ENCODE results near the gene PAK5.

Gene PAK5

DNA sequence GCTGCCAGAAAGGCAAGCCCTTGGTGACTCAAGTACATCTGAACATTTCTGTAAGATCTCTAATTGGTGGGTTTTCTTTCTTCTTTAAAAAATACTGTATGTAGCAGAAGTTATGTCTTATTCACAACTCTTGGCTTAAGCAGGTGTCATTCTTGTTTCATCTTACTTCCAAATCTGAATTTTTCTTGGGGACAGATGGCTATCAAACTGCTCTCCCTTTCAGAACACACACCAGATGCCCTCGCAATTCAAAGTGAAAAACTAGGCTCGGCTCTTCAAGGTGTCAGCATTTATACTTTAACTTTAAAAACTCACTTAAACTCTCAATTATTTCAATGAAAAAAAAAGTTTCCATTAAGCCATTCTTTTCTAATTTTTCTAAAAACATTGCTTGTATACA lies 49.7 kb downstream of the PAK5 start:
- DNase-seq (ENCODE audit: low read depth): no peak

DNA sequence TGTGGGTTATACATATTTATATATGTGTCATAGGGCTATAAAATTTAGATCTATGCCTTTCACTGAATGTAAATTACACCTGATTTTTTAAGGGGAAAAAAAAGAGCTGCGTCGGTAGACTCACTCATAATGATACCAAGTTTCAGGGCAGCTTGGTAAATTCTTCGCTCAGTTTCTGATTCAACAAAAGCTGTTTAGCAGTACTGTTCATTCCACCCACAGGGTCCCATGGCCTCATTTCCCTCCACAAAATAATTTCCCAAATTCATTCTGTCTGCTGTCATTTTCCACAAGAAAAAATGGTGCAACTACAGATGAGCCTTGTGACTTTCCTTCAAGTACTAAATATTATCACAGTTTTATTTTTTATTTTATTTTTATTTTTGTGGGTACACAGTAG lies 63.7 kb downstream of the PAK5 start:
- no peak for DNase-seq (ENCODE audit: low read depth)

- no peak for DNase-seq (ENCODE audit: low read depth)
Observed at GRCh38 chr20:9769954-9770353, 68.9 kb downstream of the PAK5 start.

GRCh38 chr20:9761476-9761875 lies 77.4 kb downstream of the PAK5 start:
- DNase-seq (ENCODE audit: low read depth): no peak

DNA sequence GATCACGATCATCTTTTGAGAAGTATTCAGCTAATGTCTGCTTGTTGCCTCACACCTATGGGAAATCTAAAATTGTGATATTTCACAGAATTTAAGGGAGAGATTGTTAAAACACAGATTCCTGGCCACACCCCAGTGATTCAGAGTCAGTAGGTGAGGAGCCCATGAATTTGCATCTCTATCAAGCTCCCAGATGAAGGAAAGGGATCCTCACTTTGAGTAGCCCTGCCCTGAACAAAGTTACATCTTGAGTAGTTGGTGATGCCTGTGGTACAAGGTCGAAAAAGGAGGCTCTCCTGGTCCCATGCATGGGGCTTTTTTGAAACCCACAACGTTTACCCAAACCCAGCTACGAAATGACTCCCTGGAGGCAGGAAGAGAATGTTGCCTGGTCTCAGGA lies 79.5 kb downstream of the PAK5 start:
- DNase-seq (ENCODE audit: low read depth): no peak

- no peak for DNase-seq (ENCODE audit: low read depth)
Observed at GRCh38 chr20:9758752-9759151, 80.1 kb downstream of the PAK5 start.

DNA sequence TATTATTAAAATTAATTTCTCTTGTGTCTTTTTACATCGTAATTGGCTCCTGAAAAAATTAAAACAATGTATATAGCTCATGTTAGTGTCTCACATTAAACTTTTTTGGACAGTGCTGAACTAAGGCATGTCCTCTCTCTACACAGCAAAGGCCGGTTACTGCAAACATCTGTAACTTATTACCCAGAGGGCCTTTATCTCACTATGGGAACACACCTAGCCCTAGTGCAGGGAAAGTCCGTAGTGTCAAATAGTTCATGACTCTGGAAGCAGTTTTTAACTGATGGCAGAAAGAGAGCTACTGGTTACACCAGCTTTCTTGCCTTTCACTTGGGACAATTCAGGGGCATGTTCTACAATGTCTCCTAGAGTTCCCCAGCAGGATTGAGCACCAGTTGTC lies 82.2 kb downstream of the PAK5 start:
- no peak for DNase-seq (ENCODE audit: low read depth)

- no peak for DNase-seq (ENCODE audit: low read depth)
Observed at GRCh38 chr20:9755301-9755700, 83.6 kb downstream of the PAK5 start.

DNA sequence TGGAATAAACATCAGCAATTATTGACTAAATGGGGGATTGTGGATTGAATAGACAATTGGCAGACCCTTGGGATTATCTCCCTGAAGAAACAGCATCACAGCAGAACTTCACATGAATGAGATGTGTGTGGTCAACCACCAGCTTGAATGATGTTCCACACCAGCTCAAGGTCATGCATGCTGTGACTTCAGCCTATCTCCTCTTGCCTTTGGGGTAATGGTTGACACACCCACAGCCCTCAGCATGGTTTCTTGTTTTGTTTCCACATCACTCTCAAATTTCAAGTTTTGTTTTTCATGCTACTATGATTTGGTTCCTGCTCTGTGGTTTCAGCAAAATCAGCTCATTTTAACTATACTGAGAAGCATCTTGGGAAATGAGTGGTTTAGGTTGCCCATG lies 94.3 kb downstream of the PAK5 start:
- no peak for DNase-seq (ENCODE audit: low read depth)

DNA sequence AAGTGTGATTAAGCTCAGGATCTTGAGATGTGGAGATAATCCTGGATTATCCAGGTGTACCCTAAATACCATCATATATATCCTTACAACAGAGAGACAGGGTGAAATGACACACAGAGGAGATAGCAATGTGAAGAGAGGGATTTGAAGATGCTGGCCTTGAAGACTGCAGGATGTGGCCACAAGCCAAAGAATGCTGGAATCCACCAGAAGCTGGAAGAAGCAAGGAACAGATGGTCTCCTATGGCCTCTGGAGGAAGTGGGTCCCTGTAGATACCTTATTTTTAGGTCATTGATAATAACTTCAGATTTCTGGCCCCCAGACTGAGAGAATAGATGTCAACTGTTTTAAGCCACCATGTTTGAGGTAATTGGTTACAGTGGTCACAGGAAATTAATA lies 95.0 kb downstream of the PAK5 start:
- no peak for DNase-seq (ENCODE audit: low read depth)

- DNase-seq (ENCODE audit: low read depth): no peak
Observed at GRCh38 chr20:9742821-9743220, 96.1 kb downstream of the PAK5 start.

GRCh38 chr20:9741996-9742395 lies 96.9 kb downstream of the PAK5 start:
- DNase-seq (ENCODE audit: low read depth): no peak

GRCh38 chr20:9740486-9740885 lies 98.4 kb downstream of the PAK5 start:
- DNase-seq (ENCODE audit: low read depth): no peak

GRCh38 chr20:9739991-9740390 lies 98.9 kb downstream of the PAK5 start:
- no peak for DNase-seq (ENCODE audit: low read depth)

DNA sequence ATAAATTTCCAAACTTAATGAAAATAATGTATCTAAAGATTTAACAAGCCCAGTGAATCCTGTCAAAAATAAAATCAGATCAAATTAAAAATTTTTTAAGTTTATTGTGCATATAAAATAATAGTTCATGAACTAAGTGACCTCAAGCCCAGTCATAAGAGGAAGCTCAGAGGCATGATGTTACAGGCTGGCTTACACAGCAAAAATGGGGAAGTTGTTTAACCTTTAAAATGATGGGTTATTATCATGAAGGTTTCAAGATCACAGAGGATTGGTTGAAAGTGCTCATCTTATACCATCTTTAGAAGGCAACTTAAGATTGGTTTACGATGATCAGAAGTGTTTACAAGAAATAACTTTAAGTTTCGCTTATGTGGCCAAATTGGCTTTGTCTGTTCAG lies 102.5 kb downstream of the PAK5 start:
- no peak for DNase-seq (ENCODE audit: low read depth)

DNA sequence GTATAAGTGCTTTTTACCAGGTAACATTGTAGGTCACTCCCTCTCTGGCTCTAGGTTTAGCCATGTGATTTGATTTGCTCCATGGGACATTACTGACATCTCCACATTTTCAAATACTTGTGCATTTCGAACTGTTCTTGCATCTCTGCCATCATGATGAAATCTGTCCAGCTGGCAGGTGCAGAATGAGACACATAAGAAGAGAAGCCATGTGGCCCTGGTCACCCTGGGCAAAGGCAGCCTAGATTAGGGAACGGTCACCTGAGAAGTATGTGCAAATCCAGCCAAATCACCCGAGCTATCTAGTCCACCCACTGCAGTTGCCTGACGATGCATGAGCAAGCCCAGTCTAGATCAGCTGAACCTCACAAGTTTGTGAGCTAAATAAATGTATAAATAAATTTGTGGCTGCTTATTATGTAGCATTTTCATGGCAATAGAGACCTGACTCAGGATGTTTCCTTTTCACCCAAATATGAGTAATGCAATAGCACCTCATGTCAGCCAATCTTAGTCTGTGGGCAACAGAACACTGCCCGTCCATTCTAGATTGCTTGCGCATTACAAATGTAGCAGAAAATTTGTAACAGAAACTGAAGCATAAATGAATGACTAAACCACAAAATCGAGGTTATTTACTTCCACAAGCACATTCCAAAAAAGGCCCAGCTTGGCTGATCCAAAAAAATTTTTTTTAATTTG lies 115.2 kb downstream of the PAK5 start:
- DNase-seq (ENCODE audit: low read depth): no peak

DNA sequence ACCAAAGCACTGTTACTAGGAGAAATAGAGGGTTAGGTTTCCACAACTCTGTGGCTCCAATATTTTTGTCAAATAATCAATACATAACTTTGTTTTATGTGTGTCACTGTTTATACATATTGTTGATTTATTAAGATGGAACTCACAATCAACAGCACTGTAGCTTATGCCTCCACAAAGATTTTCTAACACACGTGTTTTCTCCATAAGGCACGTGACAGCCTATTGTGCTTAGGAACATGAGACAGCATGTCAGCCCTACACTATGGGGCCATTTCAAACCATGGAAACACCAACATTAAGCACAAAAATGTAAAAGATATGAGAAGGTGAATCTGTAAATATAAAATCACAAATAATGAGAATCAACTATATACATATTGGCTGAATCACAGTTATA lies 127.0 kb downstream of the PAK5 start:
- DNase-seq (ENCODE audit: low read depth): no peak

DNA sequence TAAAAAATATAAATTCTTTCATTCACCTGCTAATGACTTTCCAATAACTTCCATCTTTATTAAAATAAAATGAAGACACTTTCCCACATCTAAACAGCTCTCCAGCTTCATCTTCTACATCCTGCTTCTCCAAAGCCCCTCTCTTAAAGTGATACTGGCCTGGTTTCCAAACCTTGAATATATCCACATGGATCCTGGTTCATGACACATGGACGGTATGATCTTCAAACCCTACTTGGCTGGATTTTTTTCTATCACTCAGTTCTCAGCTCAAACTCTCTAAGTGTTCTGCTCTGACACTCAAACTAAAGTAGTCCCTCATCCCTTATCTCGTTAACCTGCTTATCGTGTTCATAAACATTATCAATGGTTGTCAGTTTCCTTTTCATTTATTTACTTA lies 128.2 kb downstream of the PAK5 start:
- no peak for DNase-seq (ENCODE audit: low read depth)

GRCh38 chr20:9705722-9706476 lies 133.0 kb downstream of the PAK5 start:
- no peak for DNase-seq (ENCODE audit: low read depth)

- no peak for DNase-seq (ENCODE audit: low read depth)
Observed at GRCh38 chr20:9699181-9699580, 139.7 kb downstream of the PAK5 start.

GRCh38 chr20:9689041-9689440 lies 149.8 kb downstream of the PAK5 start:
- DNase-seq (ENCODE audit: low read depth): no peak

GRCh38 chr20:9686866-9687265 lies 152.0 kb downstream of the PAK5 start:
- no peak for DNase-seq (ENCODE audit: low read depth)

DNA sequence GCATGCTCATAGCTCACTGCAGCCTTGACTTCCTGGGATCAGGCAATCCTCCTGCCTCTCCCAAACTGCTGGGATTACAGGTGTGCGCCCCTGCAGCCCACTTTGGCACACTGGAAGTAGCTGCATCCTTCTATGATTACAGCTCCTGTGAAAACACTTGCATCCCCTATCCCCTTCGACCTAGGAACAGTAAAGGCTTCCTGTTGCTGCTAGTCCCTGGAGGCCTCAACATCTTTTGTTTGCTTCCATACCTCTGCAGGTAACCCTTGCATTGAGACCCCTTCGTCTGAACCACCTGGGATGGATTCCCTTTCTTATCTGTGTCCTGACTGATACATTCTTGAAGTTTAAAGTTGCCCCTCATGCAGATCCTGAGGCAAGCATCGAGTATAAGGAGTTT lies 152.4 kb downstream of the PAK5 start:
- no peak for DNase-seq (ENCODE audit: low read depth)

- DNase-seq (ENCODE audit: low read depth): no peak
Observed at GRCh38 chr20:9686001-9686400, 152.9 kb downstream of the PAK5 start.
